HUES6 (cell line): ENCODE measurements around the gene LUZP4.
"Not testable (repeated sequence)": the region's sequence is repeated elsewhere in the genome, so short reads cannot be mapped to it uniquely, and the experiment has no call there.

ENCODE experiments used
- H3K27ac ChIP-seq: 2 replicates; pipeline ENCODE4 v1.7.0; 2013; ENCODE audit warnings: low read depth, mild to moderate bottlenecking, low read length, inconsistent platforms
- H3K27me3 ChIP-seq: 2 replicates; pipeline ENCODE4 v1.6.1; 2013; ENCODE audit warnings: low read length; ENCODE audit not compliant: control insufficient read depth, insufficient read depth
- H3K36me3 ChIP-seq: 2 replicates; pipeline ENCODE4 v1.6.1; 2013; ENCODE audit warnings: low read length; ENCODE audit not compliant: control insufficient read depth, insufficient read depth
- H3K4me1 ChIP-seq: 2 replicates; pipeline ENCODE4 v1.6.1; 2013; ENCODE audit warnings: low read length; ENCODE audit not compliant: control insufficient read depth, insufficient read depth
- H3K4me3 ChIP-seq: 2 replicates; pipeline ENCODE4 v1.5.1; 2013; ENCODE audit warnings: low read depth, low read length
- H3K9ac ChIP-seq: one replicate; pipeline ENCODE4 v1.6.1; 2013; ENCODE audit warnings: mild to moderate bottlenecking, low read length
- H3K9me3 ChIP-seq: 2 replicates; pipeline ENCODE4 v1.6.1; 2013; ENCODE audit warnings: low read depth, low read length; ENCODE audit not compliant: control insufficient read depth, insufficient read depth

Gene LUZP4

DNA sequence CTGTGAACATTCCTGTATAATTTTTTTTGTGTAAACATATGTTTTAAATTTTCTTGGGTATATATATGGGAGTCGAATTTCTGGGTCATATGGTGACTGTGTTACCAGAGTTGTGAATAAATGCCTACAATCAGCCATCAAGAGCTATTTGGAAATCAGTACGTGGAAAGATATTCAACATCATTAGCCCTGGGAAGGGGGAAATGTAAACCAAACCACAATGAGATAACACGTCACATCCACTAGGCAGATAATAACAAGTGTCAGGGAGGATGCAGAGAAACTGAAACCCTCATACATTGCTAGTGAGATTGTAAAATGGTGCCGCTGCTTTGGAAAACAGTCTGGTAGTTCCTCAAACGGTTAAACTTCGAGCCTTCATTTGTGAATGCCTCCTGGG is 43.9 kb downstream of the LUZP4 start:
- H3K4me3 ChIP-seq: no peak overlapping the region

DNA sequence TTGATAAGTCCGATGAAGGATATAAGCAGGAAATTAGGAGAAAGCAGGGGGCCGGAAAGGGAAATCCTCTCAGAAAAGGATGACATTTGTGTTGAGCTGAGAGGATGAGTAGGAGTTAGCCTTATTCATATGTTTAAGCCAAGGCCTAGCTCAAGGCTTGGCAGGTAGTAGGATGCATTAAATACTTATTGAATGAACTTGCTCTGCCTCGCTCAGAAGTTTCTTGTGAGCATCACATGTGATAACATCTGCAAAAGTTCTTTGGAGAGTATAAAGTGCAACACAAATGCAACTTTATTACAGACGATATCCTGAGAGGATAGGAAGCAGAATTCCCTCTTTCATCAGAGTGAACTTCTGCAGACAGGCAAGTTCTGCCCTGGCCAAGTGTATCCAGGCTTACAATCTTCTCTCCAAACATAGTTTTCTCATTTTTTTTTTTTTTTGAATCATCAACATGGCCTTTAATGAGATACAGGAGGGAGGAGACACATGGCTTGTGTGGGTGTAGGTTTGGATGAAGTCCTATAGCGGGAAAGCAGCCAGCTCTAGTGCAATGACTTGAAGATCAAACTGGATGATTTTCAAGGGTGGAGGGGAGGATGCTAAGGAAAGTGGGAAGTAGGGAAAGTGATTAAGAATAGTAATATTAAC is 48.1 kb downstream of the LUZP4 start:
- H3K36me3 ChIP-seq: no peaks in the 10 kb centered on the region
- no peaks in the 10 kb centered on the region for H3K9me3 ChIP-seq
- no peak overlapping the region for H3K4me3 ChIP-seq
- peaks cover 16% of the 10 kb centered on the region; the same call in 1 of the 2 replicates for H3K27me3 ChIP-seq
- peaks cover 21% of the 10 kb centered on the region for H3K4me1 ChIP-seq
- no peak overlapping the region for H3K9ac ChIP-seq
- no peak overlapping the region for H3K27ac ChIP-seq

More for the DNA sequence above, 43.9 kb downstream of the LUZP4 start:
- Histone ChIP-seq H3K9ac (no peak overlapping the region), H3K36me3 (no peaks in the 10 kb centered on the region), H3K27me3 (peaks cover 13% of the 10 kb centered on the region; the same call in 1 of the 2 replicates), H3K4me1 (peaks cover 20% of the 10 kb centered on the region), H3K27ac (no peak overlapping the region), H3K9me3 (no peaks in the 10 kb centered on the region)

DNA sequence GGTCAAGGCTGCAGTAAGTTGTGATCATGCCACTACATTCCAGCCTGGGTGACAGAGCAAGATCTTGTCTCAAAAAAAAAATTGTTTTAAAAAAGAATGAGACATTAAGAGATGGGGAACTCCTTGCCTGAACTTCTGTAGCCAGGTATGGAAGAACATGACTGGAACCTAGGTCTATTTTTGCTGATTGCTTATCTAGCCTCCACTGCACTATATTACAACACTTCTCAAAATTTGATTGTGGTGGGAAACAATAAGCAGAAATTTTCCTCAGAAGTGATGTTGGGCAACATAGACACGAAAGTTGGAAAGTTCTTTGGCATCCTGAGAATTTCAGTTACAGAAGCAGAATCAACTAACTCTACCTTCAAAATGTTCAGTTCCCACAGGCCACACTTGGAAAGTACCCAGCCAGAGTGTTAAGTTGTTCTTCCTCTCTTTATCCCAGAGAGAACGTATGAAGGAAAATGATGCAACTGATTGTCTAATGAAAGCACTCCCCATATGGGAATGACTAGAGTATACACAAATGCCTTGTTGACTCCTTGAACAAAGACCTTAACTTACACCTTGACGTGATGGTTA is 50.0 kb downstream of the LUZP4 start:
- Histone ChIP-seq H3K4me1 (peaks cover 12% of the 10 kb centered on the region), H3K27ac (no peak overlapping the region), H3K27me3 (peaks cover 22% of the 10 kb centered on the region; the same call in 1 of the 2 replicates)

DNA sequence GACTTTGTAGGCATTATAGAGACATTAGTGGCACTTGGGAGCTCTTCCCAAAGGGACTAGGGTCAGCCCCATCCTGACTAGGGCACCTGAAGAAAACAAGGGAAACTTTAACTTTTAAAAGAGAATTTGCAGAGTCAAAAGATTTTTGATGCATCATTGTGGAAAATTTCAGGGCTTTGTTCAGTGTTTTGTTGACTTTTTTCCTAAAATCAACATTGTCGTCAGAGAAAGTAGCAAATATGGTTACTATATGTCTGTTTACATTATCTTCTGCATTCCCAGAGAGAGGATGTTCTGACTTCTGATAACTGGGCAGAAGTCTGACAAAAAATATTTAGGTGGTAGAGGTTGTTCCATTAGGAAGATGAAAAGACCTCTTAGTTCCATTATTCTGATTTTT is 51.9 kb downstream of the LUZP4 start:
- Histone ChIP-seq H3K9me3 (no peaks in the 10 kb centered on the region), H3K27ac (no peak overlapping the region), H3K27me3 (peaks cover 19% of the 10 kb centered on the region; the same call in 1 of the 2 replicates), H3K9ac (no peak overlapping the region), H3K4me3 (no peak overlapping the region), H3K36me3 (no peaks in the 10 kb centered on the region), H3K4me1 (peaks cover 17% of the 10 kb centered on the region)

More for the DNA sequence above, 50.0 kb downstream of the LUZP4 start:
- Histone ChIP-seq H3K9me3 (no peaks in the 10 kb centered on the region), H3K9ac (no peak overlapping the region), H3K4me3 (no peak overlapping the region), H3K36me3 (no peaks in the 10 kb centered on the region)

DNA sequence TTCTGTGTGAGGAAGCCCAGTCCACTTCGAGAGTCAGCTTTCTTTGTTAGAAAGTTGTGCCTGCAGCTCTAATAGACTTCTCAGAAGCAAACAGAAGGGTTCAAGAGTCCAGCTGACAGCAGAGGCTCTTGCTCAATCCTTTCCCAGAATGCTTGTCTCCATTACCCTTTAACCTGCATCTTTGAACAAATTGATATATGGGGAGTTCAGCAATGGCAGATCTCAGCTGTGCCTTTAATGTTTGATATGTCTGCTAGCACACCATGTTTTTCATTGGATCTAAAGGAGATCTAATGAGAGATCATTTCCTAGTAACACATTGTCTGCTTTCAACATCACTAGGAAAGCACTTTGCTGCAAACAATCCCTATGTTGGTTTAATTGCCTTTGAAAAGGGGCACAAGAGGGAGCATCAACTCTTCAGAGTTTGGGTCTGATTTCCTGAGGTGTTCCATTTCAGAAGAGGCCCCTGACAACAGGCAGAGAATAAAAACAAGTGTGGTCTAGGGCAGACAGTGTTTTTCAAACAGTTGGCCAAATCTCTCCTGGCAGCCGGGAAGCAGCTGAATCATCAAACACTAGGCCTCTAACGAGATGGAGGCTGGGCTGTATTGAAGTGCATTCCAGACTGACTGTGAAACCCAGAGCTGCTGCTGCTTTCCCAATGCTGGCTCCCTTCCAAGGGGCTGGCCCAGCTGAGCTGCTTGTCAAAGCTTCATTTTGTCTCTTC is 55.5 kb downstream of the LUZP4 start:
- H3K36me3 ChIP-seq: no peaks in the 10 kb centered on the region
- H3K9me3 ChIP-seq: peaks cover 13% of the 10 kb centered on the region; the same call in 1 of the 2 replicates
- H3K27me3 ChIP-seq: peaks cover 12% of the 10 kb centered on the region; the same call in 1 of the 2 replicates
- H3K4me1 ChIP-seq: peaks cover 17% of the 10 kb centered on the region
- no peak overlapping the region for H3K9ac ChIP-seq
- H3K4me3 ChIP-seq: no peak overlapping the region
- no peak overlapping the region for H3K27ac ChIP-seq

DNA sequence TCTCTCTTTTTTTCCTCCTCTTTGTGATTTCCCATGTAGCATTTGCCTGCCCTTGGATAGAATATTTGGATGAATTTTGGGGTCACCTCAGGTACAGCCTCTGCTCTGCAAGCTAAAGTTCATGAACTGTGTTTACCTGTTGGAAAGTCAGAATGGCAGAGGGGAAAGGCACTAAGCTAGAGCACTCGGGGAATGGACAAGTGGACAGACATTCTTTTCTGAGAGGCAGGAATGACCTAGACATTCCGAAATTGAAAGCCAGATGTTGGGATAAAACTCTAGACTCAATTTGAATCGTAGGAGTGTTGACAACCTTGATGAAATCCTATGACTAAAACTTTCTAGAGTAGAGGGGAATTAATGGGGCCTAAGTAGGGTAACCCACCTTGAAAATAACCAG is 56.1 kb downstream of the LUZP4 start:
- Histone ChIP-seq H3K27me3 (peaks cover 12% of the 10 kb centered on the region; the same call in 1 of the 2 replicates), H3K9ac (no peak overlapping the region), H3K9me3 (peaks cover 15% of the 10 kb centered on the region; the same call in 1 of the 2 replicates), H3K4me3 (no peak overlapping the region), H3K36me3 (no peaks in the 10 kb centered on the region), H3K4me1 (peaks cover 17% of the 10 kb centered on the region), H3K27ac (no peak overlapping the region)

DNA sequence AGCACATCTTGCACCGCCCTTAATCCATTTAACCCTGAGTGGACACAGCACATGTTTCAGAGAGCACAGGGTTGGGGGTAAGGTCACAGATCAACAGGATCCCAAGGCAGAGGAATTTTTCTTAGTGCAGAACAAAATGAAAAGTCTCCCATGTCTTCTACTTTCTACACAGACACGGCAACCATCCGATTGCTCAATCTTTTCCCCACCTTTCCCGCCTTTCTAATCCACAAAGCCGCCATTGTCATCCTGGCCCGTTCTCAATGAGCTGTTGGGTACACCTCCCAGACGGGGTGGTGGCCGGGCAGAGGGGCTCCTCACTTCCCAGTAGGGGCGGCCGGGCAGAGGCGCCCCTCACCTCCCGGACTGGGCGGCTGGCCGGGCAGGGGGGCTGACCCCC is 57.2 kb downstream of the LUZP4 start:
- H3K36me3 ChIP-seq, H3K4me3 ChIP-seq, H3K27ac ChIP-seq, H3K9ac ChIP-seq: not testable (repeated sequence)
- H3K4me1 ChIP-seq: peaks cover 12% of the 10 kb centered on the region
- peaks cover 15% of the 10 kb centered on the region; the same call in 1 of the 2 replicates for H3K9me3 ChIP-seq
- peaks cover 10% of the 10 kb centered on the region; the same call in 1 of the 2 replicates for H3K27me3 ChIP-seq

DNA sequence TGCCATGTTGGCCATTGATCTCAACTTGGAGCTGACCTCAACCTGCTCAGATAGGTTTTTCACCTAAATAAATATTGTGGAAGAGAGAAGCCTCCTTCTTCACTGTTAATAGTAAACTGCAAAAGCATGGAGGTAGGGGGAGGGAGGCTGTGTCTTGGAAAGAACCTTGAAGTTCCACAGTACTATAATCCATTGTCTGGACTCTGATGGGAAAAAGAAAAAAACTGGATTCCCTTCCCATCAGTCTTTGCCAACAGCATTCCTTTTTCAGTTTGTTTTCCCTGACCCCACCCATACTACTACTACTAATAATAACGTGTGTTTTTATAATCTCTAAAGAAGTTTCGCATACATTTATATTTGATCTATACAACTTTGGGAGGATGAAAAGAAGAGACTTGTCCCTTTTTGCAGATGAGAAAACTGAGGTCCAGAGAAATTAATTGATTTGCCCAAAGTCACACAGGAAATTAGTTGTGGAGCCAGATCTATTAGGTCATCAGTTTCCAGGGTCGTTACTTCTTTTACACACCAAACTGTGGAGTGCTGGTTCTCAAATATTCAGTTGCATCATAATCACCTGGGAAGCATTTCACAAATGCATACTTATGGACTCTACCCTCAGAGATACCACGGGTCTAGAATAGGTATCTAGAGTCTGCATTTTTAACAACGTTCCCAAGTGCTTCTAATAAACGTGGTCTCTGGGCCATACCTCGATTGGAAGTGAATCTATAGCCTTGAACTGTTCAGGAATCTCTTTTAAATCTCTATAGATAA is 59.1 kb downstream of the LUZP4 start:
- Histone ChIP-seq H3K27me3 (peaks cover 4% of the 10 kb centered on the region; the same call in 1 of the 2 replicates), H3K9me3 (peaks cover 15% of the 10 kb centered on the region; the same call in 1 of the 2 replicates)

DNA sequence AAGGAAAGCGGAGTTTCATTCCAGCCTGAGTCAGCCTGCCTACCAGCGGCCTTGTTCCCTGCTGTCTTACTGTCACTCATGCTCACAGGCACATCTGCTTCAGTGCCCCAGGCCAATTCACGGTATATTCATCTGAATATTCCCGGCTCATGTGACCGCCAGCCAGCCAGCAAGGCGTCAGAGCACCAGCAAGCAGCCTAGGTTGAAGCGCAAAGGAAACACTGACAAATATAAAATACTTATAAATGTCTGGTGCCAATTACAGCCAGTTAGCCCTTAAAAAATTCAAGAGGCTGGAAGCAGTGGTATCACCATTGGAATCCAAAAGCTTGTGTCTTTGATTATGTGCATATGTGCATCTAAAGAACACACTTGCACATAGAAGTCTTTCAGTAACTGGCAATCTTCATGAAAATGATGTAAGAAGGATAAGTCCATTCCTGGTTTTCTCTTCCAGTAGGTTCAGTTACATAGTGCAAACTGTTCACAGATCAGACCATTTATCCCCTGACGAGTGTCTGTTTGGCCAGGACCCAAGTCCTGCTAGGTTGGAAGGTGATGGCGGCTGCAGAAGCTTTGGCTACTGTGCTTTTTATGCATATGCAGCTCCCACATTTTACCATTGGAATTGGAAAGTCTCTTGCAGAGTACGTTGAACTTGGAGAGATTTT is 61.3 kb downstream of the LUZP4 start:
- no peak overlapping the region for H3K4me3 ChIP-seq
- H3K27me3 ChIP-seq: peaks cover 7% of the 10 kb centered on the region; the same call in 1 of the 2 replicates
- H3K36me3 ChIP-seq: no peaks in the 10 kb centered on the region
- no peak overlapping the region for H3K27ac ChIP-seq
- peaks cover 15% of the 10 kb centered on the region; the same call in 1 of the 2 replicates for H3K9me3 ChIP-seq
- H3K9ac ChIP-seq: no peak overlapping the region
- H3K4me1 ChIP-seq: no peaks in the 10 kb centered on the region

More for the DNA sequence above, 59.1 kb downstream of the LUZP4 start:
- H3K27ac ChIP-seq: no peak overlapping the region
- no peak overlapping the region for H3K9ac ChIP-seq
- H3K4me1 ChIP-seq: peaks cover 12% of the 10 kb centered on the region
- H3K36me3 ChIP-seq: no peaks in the 10 kb centered on the region
- H3K4me3 ChIP-seq: no peak overlapping the region

DNA sequence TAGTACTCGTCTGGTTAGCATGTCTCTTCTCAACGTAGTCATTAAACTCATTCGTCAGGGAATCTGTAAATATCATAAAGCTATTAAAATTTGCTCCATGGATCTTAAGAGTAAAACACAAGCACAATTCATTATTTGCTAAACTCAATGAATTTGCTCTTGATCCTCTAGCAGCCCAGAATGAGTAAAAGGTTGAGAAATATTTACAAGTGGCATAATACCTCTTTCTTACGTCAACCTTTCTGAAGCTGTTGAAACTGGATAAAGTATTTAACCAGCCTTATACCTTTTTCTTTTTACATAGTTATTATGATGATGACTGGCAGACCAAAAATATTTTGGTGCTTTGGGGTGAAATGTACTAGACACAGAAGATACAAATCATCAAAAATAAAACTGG is 66.9 kb downstream of the LUZP4 start:
- no peaks in the 10 kb centered on the region; the same call in 1 of the 2 replicates for H3K4me1 ChIP-seq
- H3K4me3 ChIP-seq: no peak overlapping the region
- H3K9ac ChIP-seq: no peak overlapping the region
- no peaks in the 10 kb centered on the region for H3K9me3 ChIP-seq
- H3K27ac ChIP-seq: no peak overlapping the region
- peaks cover 36% of the 10 kb centered on the region; the same call in 1 of the 2 replicates for H3K27me3 ChIP-seq
- no peaks in the 10 kb centered on the region for H3K36me3 ChIP-seq
